Measurements from ENCODE around the gene ACOT12.

DNA sequence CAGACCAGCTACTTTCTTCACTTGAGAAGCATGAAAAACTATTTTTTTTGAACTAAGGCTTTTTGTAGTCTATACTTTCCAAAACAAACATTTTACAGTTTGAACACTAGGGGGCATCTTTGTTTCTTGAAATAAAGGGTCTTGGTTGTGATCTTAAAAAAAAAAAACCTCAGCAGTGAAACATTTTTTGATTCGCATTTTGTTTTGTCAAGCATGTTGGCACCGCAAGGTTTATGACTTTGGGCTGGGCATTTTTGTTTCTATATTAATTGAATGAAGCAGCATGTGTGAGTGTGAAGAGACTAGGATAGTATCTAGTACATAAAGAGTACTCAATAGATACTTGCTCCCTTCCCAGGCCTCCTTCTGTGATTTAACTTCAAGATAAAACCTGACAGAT, 31.6 kb upstream of the ACOT12 start:
- TF ChIP-seq YY1 (IDR thresholded peaks at IDR 0.05; ENCODE audit: insufficient read depth, insufficient read length) = no peak
- TF ChIP-seq ZNF274 (IDR thresholded peaks at IDR 0.05; ENCODE audit: low read depth, low read length) = no peak
